Iris pigment epithelial cell (primary cell): Measurements from ENCODE around the gene AIFM2.
A peak's percentile ranks its signal among the peaks of the same experiment; 100 is the strongest.
"Not testable (repeated sequence)": the region's sequence is repeated elsewhere in the genome, so short reads cannot be mapped to it uniquely, and the experiment has no call there.

Experiments
- DNase-seq: peaks from one replicate; pipeline ENCODE4 v3.0.0-alpha.2; 2011; ENCODE audit warnings: low read depth

The AIFM2 gene

GRCh38 chr10:70093335-70093944 is 39.2 kb downstream of the AIFM2 start:
- DNase-seq = no peak

GRCh38 chr10:70092389-70092718 is 40.3 kb downstream of the AIFM2 start:
- DNase-seq = no peak

- DNase-seq = no peak
Observed at GRCh38 chr10:70090951-70091350, 41.7 kb downstream of the AIFM2 start.

- peak; percentile 21 for DNase-seq
Observed at GRCh38 chr10:70090013-70090412, 42.6 kb downstream of the AIFM2 start.

- no peak for DNase-seq
Observed at GRCh38 chr10:70088308-70088698, 44.3 kb downstream of the AIFM2 start.

- no peak for DNase-seq
Observed at GRCh38 chr10:70087616-70088307, 44.9 kb downstream of the AIFM2 start.

- DNase-seq = no peak
Observed at GRCh38 chr10:70085975-70086613, 46.5 kb downstream of the AIFM2 start.

- no peak for DNase-seq
Observed at GRCh38 chr10:70084189-70084588, 48.4 kb downstream of the AIFM2 start.

GRCh38 chr10:70080789-70081188 is 51.8 kb downstream of the AIFM2 start:
- DNase-seq = not testable (repeated sequence)

GRCh38 chr10:70078937-70079336 is 53.7 kb downstream of the AIFM2 start:
- DNase-seq = no peak

GRCh38 chr10:70078329-70078728 is 54.3 kb downstream of the AIFM2 start:
- no peak for DNase-seq

- no peak for DNase-seq
Observed at GRCh38 chr10:70074971-70075370, 57.7 kb downstream of the AIFM2 start.

GRCh38 chr10:70074165-70074564 is 58.5 kb downstream of the AIFM2 start:
- DNase-seq = peak; percentile 14

GRCh38 chr10:70070834-70071233 is 61.8 kb downstream of the AIFM2 start:
- no peak for DNase-seq

- DNase-seq = no peak
Observed at GRCh38 chr10:70069346-70069745, 63.3 kb downstream of the AIFM2 start.

GRCh38 chr10:70068925-70069324 is 63.7 kb downstream of the AIFM2 start:
- no peak for DNase-seq

GRCh38 chr10:70067586-70067985 is 65.0 kb downstream of the AIFM2 start:
- no peak for DNase-seq

- no peak for DNase-seq
Observed at GRCh38 chr10:70066190-70066589, 66.4 kb downstream of the AIFM2 start.

GRCh38 chr10:70064486-70064885 is 68.1 kb downstream of the AIFM2 start:
- no peak for DNase-seq

- DNase-seq = no peak
Observed at GRCh38 chr10:70063418-70064098, 69.1 kb downstream of the AIFM2 start.
